Measurements from ENCODE around the gene EIPR1.

EIPR1 gene

DNA sequence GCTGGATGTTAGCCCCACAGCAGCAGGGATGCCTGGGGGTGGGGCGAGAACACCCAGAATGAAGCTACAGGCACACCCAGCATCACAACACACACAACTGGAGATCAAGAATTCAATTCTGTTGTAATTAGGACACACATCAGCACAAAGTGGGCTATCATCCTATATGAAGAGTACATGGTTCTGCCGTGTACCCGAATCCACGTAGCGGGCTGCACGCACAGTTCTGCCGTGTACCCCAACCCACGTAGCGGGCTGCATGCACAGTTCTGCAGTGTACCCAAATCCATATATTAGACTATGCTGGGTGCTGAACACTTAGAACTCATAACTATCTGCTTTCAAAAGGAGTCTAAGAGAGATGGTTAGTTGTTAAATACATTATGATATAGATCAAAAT, 86.5 kb downstream of the EIPR1 start:
- TF ChIP-seq, protein P1, sequence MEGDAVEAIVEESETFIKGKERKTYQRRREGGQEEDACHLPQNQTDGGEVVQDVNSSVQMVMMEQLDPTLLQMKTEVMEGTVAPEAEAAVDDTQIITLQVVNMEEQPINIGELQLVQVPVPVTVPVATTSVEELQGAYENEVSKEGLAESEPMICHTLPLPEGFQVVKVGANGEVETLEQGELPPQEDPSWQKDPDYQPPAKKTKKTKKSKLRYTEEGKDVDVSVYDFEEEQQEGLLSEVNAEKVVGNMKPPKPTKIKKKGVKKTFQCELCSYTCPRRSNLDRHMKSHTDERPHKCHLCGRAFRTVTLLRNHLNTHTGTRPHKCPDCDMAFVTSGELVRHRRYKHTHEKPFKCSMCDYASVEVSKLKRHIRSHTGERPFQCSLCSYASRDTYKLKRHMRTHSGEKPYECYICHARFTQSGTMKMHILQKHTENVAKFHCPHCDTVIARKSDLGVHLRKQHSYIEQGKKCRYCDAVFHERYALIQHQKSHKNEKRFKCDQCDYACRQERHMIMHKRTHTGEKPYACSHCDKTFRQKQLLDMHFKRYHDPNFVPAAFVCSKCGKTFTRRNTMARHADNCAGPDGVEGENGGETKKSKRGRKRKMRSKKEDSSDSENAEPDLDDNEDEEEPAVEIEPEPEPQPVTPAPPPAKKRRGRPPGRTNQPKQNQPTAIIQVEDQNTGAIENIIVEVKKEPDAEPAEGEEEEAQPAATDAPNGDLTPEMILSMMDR (conservative IDR thresholded peaks at IDR 0.05), result no peak
- no peak overlapping the region for H3K27ac ChIP-seq

DNA sequence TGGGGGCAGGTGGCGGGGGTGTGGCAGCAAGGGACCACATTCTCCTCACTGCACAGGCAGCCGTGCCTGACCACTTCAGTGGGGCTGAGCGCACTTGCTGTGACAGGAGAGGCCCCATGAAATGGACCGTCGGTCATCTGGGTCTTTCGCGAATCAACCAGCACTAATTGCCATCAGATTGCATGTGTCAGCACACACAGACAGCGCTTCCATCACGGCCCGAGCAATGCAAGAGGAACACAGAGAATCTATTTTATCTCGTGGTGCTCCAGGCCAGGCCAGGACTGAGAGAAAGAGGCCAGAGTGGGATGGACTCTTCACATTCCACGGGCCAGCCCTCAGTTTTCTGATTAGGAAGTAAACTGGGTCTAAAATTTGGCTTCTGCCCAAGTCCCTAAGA, 87.0 kb downstream of the EIPR1 start:
- TF ChIP-seq, protein P1 (conservative IDR thresholded peaks at IDR 0.05), result no peak
- no peak overlapping the region for H3K27ac ChIP-seq

DNA sequence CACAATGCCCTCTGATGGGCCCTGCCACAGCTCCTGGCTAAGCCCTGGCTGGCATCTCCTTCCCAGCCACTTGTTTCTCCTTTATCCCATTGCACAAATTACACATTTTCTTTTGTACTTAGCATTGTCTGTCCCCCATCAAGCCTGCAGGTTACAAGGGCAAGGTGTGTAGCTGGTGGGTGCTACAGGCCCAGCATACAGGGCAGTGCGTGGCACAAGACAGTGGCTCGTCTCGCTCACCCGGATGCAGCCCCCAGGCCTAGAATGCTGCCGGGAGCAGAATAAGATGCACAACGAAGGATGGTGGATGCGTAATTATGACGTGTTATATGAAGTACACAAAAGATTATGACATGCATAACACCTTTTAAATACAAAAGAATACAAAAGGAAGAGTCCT, 87.6 kb downstream of the EIPR1 start:
- TF ChIP-seq, protein P1 (conservative IDR thresholded peaks at IDR 0.05), result no peak
- H3K27ac ChIP-seq, result no peak overlapping the region

DNA sequence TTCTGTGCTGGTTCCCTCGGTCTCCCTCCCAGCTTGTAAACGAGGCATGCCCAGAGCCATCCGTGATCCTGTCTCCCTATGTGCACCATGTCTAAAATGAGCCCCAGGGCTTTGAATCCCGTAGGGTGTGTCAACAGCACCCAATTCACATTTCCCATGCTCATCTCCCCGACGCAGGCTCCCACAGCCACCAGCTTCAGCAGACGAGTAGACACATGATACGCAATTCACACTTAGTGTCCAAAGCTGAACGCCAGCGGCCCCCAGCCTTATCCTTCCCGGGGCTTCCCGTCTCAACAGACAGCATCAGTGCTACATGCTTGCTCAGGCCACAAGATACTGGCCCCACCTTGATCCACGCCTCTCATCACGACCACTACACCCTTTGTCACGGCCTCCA, 88.1 kb downstream of the EIPR1 start:
- TF ChIP-seq, protein P1 (conservative IDR thresholded peaks at IDR 0.05), result no peak
- H3K27ac ChIP-seq, result no peak overlapping the region

DNA sequence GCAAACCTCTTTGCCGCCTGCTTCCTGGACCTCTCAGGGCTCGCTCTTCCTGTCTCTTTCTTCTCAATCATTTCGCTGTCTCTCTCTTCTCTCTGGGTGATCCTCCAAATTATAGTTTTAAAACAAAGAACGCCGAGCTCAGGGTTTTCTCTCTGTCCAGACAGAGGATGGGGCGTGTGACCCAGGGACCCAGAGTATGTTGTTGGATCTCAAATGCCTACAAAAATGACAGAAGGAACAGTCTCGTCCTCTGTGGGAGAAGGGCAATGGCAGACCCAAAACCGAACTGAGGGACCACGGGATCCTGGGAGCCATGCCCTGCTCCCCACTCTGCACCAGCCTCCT, 88.5 kb downstream of the EIPR1 start:
- no peak overlapping the region for H3K27ac ChIP-seq
- TF ChIP-seq, protein P1 (conservative IDR thresholded peaks at IDR 0.05), result no peak

DNA sequence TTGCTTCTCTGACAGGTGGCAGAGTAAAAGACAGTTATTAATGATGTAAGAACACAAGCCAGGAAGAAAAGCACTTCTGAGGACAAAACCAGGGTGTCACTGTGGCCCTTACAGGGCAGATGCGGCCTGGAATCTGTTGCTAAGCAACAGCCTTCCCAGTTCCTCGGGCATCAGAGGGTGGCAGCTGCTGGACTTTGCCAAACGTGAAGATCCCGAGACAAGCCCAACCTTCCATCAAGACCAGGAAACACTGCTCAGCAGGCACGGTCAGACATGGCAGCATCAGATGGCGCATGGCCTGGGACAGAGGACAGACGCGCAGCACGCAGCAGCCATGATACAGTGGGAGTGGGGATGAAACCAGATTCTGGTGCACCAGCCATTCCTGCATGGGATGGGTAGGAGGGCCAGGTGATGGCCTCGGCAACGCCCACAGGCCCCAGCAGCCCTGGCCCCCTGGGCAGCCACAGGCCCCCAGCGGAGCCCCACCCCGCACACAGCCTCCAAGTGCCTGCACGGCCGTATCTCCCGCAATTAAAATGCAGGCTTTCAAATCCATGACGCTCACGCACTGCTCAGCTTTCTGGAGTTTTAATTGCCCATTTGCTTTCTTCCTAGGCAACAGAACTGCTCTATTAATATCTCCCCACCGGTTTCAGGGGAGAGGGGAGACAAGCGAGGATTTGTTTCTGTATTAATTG, 89.0 kb downstream of the EIPR1 start:
- H3K27ac ChIP-seq, result no peak overlapping the region
- TF ChIP-seq, protein P1 (conservative IDR thresholded peaks at IDR 0.05), result no peak

DNA sequence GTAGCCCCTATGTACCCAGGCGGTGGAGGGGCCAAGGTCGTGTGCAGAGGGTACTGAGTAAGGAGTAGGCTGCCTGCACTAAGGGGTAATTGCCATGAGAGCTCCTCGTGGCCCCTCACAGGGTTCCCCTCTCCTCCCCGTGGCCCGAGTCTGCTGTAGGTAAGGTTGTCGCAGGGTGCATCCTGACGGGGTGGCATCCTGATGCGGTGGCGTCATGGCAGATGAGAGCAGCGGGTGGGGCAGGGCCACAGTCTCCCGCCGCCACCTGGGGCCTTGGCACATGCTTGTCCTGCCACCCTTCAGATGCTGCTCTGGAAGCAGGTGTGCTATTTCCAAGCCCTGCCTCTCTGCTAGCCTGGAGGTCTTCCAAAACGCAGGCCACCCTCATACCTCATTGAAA, 89.7 kb downstream of the EIPR1 start:
- no peak overlapping the region for H3K27ac ChIP-seq
- TF ChIP-seq, protein P1 (conservative IDR thresholded peaks at IDR 0.05), result no peak

DNA sequence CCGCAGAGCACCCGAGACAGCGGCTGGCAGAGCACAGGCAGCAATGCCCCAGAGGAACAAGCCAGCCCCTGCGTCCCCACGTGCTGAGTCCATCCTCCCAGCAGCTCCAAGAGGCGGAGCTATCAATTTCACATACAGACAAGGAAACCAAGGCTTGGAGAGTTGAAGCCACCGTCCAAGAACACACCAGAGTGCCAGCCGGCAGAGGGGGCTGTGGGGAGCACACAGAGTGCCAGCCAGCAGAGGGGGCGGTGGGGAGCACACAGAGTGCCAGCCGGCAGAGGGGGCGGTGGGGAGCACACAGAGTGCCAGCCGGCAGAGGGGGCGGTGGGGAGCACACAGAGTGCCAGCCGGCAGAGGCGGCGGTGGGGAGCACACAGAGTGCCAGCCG, 91.0 kb downstream of the EIPR1 start:
- H3K27ac ChIP-seq, result peak overlapping the region; percentile 59
